NCI-H187 treated with DMSO at 0.1 percent for 48 hours (cell line): ENCODE measurements around the gene LINC01488.

Experiments used
- DNase-seq: peaks from one replicate; lab custom pipeline; 2025; lab: John Stamatoyannopoulos, UW

Gene LINC01488

DNA sequence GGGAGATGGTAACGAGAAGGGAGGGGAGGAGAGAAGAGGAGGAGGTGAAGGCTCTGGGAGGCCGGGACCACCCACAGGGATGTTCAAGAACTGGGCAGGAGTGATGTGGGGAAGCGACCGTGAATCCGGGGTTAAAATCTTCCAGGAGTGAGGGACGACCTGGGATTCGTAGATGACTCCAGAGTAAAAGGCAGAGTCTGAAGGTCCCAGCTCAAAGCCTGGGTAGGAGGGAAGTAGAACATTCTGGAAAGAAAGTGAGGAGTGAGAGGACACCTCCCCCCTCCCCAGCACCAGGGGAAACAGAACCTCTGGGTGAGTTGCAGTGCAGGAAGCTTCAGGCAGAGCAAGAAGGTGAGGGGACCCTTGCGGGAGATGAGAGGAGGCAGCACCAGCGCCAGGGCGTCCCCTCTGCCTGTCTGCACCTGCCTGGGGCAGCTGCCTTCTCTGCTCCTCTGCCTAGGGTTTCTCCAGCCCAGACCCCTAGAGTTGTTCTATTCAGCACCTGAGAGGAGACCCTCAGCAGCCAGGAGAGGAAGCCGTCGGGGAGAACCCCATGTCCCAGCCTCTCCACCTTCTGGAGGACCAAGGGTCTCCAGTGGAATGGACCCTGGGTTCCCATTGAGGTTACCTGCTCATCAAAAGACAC lies 49.7 kb downstream of the LINC01488 start:
- DNase-seq: no peak

DNA sequence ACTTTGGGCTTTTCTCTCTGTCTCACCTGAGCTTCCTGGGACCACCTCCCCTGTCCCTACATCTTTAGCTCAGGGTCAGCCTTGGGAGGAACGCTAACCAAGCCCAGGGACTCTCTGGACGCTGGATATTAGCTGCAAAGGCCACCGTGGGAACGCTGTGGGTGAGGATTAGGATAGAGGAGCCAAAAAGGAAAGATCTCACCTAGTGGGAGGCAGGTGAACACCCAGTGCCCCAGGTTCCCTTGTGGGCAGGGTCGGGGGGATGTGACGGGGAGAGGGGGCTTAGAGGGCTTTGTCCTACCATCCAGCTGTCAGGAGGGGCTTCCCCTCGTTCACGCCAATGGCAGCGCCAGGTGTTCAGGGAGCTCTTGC lies 50.2 kb downstream of the LINC01488 start:
- DNase-seq: no peak

DNA sequence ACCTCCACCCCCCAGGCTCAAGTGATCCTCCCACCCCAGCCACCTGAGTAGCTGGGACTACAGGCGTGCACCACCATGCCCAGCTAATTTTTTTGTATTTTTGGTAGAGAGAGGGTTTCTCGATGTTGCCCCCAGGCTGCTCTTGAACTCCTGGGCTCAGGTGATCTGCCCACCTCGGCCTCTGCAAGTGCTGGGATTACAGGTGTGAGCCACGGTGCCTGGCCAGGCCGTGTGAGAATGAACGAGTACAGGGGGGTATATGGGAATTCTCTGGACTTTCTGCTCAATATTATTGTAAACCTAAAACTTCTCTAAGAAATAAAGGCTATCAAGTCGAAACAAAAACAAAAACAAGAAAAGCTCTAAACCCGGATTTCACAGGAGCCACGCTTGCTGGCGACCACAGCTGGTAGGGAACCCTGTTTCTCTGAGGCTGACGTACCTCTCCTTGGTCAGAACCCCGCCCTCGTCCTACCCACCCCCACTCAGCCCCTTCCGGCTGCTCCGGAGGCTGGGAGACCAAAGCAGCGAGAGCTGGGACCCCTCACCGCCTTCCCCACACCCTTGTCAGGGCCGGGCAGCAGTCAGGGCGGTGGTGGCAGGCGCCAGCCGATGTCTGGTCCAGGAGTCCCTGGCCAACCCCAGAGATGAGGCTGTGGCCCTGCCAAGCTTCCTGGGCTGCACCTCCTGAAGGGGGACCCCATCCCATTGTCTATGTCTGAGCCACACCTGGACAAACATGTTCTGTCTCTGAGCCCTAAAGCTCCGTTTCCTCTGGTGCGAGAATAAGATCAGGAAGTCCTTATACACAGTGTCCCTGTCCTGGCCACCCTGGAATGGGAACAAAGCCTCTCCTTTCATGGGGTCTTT lies 52.1 kb downstream of the LINC01488 start:
- no peak for DNase-seq

DNA sequence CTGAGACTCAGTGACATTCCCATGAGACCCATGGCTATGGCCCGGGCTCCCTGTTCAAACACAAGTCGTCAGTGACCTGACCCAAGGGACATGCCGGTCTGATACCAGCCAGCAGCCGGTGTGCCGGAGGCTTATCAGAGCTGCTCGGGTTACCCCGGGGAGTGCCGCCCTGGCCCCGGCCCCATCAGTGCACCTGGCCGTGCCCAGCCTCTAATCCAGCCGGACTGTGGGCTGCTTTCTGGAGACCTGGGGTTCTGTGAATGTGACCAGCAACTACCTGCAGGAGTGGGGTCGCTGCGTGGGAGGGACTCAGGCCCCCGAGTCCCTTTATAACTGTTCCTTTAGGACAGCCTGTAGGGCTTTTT lies 52.7 kb downstream of the LINC01488 start:
- no peak for DNase-seq

DNA sequence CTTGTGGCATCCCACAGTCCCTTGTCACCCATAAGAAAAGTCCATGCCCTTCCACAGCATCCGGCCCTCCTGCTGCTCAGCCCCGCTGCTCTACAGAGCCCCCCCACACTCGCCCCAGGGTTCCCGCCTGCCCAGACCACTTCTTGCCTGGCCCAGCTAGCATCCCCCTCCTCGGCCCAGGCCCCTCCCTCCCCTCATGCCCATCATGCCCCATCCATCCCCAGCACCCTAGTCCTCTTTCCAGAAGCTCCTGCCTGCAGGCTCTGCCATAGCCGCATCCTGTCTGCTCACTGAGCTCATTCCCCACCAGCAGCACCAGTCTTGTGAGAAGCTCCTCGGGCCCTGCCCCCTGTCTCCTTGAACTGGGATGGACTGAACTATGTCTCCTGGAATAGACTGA lies 54.4 kb downstream of the LINC01488 start:
- no peak for DNase-seq

DNA sequence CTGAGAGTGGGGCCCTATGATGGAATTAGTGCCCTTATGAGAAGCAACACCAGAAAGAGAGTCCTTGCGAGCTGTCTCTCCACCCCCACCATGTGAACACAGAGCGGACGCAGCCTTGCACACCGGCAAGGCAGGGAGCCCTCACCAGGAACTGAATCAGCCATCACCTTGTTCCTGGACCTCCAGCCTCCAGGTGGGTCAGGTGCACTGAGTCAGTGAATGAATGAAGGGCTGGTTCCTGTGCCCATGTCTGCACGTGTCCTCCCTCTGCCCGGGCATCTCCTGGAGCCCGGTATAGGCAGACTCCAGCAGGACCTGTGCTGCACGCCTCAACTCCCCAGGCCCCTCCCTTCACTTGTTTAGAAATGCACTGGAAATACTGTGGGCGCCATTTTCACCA lies 54.9 kb downstream of the LINC01488 start:
- no peak for DNase-seq

DNA sequence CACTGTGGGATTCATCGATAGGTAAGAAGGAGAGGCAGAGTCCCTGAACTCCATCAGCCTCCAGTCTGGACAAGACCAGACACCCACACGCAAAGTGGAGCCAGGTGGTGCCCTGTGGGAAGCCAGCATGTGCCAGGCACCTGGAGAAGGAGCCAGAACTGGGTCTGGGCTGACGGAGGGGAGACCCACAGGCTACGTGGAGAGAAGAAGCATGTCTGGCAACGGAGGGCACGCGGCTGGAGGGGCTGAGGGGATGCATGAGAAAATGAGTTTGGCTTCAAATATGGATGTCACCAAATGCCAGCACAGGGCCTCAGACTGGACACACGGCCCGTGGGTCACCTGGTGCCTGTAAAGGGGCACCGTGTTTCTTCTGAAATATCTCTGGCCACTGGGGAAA lies 55.7 kb downstream of the LINC01488 start:
- DNase-seq: no peak

DNA sequence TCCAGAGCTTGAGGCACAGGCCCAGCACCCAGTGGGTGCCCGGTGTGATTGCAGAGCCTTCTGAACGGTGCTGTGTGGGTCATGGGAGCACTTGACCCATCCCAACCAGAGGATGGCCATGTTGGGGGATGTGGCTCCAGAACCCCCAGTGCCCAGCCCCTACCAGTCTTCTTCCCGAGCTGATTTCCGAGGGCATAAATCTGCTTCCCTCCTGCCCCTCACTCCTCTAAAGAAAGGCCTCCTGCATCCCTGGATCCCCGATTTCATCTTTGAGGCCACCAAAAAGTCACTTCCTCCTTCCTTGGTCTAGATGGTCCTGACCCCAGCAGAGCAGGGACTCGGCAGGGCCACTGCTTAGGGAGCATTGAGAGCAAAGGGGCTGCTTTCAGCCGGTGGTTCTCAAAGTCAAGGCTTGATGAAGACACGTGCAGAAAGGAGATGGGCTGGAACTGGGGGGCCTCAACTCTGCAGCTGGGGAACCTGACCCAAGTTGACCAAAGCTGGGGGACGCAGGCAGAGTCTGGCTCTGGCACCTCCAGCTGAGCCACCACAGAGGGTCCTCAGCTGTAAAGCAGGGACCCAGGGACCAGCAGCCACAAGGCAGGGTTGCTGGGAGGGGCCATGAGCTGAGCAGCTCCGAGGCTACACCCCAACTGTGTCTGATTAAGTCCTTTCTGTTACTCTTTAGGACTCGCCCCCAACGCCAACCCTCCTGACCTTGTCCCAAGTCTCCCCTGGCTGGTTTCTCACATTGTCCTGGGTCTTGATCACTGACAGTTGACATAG lies 56.6 kb downstream of the LINC01488 start:
- DNase-seq: no peak

DNA sequence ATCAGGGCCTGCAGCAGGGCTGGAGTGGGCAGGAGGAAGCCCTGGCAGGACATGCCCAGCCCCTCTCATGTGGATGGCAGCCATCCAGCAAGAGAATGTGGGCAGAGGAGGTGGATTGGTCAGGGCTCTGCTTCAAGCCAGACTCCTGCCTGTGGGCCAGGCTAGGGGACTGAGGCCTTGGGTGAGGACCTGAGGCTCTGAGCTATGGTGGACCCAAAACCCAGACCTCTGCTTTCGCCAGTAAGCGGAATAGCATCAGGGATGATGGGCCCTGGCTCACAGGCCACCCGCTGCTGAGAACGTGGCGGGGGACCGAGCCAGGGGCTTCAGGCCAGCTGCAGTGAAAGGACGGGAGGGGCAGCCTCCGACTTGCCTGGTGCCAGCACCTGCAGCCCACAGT lies 57.4 kb downstream of the LINC01488 start:
- no peak for DNase-seq

DNA sequence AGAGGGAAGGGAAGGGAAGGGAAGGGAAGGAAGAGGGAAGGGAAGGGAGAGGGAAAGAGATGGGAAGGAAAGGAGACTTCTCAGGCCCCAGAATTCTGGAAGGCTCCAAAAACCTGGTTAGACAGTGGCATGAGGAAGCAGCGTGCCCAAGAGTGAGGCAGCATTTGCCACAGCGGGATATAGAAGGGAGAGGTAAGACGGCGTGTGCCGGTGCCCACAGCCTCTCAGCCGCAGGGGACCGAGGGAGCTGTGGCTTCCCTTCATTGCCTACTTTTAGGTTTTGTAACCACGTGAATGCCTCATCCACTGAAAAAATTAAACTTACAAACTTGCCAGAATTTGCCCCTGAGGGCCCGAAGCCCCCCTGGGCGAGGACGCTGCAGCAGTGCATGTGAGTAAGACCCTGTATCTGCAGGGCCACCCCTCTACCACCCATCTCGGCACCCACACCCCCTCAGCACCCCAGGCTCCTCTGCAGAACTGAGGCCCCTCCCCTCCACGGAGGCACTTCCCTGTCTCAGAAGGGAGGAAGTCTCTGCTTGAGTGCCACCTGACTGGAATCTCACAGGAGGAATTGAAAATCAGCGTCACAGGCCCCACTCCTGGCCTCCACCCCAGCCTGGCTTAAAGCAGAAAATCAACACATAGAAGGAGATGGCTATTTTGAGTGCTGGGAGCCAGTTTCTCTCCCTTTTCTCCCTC lies 58.1 kb downstream of the LINC01488 start:
- DNase-seq: no peak

DNA sequence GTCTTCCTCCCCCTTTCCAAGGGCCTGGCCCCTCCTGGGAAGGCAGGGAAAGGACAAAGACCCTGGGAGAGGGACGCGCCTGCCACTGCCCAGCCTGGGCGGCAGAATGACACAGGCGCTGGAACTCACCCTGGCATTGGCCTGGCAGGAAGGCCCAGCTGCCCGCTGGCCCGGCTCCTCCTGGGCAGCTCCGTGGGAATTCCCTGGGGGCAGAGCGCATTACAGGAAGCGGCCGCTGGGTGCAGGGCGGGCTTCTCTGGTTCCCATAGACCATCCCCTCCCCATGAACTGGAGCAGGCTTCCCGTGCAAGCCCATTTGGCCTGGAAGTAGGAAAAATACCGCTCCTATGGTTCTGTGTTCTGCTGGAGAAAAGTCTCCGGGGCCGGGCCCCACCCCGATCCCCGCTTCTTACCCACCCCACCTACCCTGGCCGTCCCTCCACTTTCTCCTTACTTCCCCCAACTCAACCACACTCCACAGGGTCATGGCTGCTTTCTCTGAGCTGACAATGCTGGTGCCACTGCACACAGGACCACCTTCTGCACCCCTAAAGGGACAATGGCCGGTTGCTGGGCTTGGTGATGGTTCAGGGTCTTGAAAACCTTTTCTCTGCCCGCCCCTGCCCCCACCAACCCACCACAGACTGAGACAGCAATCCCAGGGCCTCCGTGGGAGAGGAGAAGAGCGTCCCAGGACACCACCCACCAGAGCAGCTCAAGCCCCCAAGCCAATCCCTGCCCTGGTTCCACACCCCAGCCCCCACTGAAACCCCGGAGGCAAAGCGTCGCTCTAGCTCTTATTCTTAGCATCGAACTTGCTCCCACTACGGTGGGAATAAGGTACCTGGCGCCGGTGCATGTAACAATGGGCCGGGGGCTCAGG lies 58.9 kb downstream of the LINC01488 start:
- DNase-seq: no peak

DNA sequence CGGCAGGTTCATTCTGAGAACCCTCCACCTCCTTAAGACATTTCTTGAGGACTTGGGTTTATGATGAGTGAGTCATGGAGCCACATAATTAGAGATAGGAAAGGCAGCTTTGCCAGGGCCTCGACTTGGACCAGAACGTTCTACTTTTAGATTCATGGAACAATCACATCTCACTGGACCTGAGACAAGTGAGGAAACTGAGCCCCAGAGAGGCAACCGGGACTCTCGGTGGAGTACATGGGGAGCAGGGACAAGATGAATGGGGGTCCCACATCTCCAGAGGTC lies 59.5 kb downstream of the LINC01488 start:
- no peak for DNase-seq

DNA sequence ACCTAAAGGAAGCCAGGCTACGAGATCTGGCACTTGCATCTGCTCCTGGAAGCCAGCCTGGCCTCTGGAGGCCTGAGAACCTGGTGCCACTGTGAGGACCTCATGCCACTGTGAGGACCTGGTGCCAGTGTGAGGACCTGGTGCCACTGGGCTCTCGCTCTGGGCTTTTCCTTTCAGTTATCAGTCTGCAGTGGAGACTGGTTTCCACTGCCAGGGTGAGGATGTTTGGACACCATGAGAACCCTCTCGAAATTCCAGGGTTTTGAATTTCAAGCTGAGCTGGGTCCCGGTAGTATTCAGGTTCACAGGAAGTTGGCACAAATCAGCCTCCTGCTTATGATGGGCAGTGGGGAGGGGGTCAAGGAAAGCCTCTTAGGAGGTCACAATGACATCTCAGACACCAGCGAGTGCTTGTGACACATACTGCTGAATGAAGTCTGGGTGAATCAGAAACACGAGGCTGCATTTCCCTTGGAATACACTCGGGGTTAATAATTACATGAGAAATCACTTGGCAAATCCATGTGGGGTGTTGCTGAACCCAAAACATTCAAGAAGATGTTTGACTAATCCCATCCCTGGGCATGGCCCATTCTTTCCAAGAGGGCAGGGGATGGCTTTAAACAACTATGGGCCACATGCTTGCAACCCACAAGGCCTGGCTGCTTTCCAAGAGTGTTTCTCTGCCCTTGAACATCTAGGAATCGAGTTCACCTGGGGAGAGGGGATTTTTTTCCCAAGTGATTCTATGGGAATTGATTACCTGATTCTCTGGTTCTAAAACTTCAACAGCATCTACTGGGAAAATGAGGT lies 60.2 kb downstream of the LINC01488 start:
- no peak for DNase-seq

DNA sequence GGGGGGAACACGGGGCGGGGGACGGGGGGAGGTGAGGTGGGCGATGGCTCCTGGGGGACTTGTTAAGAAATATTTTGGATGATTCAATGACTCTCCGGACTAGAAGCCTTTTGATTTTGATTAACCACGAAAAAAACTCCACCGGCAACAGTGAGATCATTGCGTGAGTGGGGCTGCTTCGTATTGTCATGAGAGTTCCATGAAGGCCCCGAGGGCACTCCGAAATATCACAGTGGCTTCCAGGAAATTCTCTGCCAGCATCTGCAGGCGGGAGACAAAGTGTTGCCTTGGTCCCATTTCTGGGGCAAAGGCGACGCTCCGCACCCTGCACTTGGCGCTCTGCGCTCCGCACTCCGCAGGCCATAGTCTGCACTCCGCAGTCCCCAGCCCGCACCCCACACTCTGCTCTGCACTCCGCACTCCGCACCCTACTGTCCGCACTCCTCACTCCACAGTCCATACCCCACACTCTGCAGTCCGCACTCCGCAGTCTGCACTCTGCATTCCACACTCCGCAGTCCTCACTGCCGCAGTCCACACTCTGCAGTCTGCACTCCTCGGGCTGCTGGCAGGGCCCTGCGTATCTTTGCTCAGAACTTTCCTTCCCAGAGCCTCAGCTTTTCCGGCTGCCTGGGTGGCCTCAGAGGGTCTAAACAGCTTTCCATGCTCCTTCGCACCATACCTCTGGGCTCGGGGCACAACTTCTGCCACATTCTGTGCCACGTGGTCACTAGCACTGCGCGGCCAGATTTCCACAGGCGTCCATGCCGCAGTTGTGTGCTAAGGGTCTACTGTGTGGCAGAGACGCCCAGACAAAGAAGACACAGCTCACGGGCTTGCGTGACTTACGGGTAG lies 61.1 kb downstream of the LINC01488 start:
- DNase-seq: no peak
